GM12801 (cell line): ENCODE measurements around the gene ACADL.

Source experiments
- CTCF ChIP-seq: IDR thresholded peaks from one replicate; pipeline ENCODE4 v1.5.1; 2011; ENCODE audit warnings: control low read depth; ENCODE audit not compliant: insufficient read length; ENCODE audit errors: extremely low read depth

The ACADL gene

GRCh38 chr2:210190345-210190744 lies 34.9 kb downstream of the ACADL start:
- no peak for TF ChIP-seq CTCF

GRCh38 chr2:210189452-210190138 lies 35.7 kb downstream of the ACADL start:
- TF ChIP-seq CTCF = no peak

GRCh38 chr2:210188755-210189154 lies 36.5 kb downstream of the ACADL start:
- no peak for TF ChIP-seq CTCF

- no peak for TF ChIP-seq CTCF
Observed at GRCh38 chr2:210188190-210188589, 37.1 kb downstream of the ACADL start.

GRCh38 chr2:210180477-210180876 lies 44.8 kb downstream of the ACADL start:
- no peak for TF ChIP-seq CTCF

- no peak for TF ChIP-seq CTCF
Observed at GRCh38 chr2:210179351-210179990, 45.8 kb downstream of the ACADL start.

- no peak for TF ChIP-seq CTCF
Observed at GRCh38 chr2:210177769-210178168, 47.5 kb downstream of the ACADL start.
